Osteoblast (primary cell): ENCODE measurements around the gene PSMB4. TPM values are rescaled to one million over a fixed set of nuclear protein-coding genes. Genes with fewer than 3 reads are reported as not detected.
A peak's percentile ranks its signal among the peaks of the same experiment; 100 is the strongest.
"Not testable (repeated sequence)": the region's sequence is repeated elsewhere in the genome, so short reads cannot be mapped to it uniquely, and the experiment has no call there.

Source experiments
- DNase-seq: peaks from one replicate; pipeline ENCODE4 v3.0.0; 2011; ENCODE audit warnings: low spot score, mixed read lengths; ENCODE audit not compliant: insufficient read length; ENCODE audit errors: missing footprints
- H2AFZ ChIP-seq: 2 replicates; pipeline ENCODE4 v1.6.0; 2011; ENCODE audit warnings: mild to moderate bottlenecking, low read length
- H3K27ac ChIP-seq: 2 replicates; pipeline ENCODE4 v1.5.1; 2011; ENCODE audit warnings: mild to moderate bottlenecking, low read depth, low read length, moderate library complexity
- H3K27me3 ChIP-seq: 2 replicates; pipeline ENCODE4 v1.6.0; 2012; ENCODE audit warnings: mild to moderate bottlenecking, control low read depth, inconsistent platforms, low read length, moderate library complexity; ENCODE audit not compliant: insufficient read depth
- H3K36me3 ChIP-seq: 2 replicates; pipeline ENCODE4 v1.5.1; 2011; ENCODE audit warnings: mild to moderate bottlenecking, low read length, control low read depth, moderate library complexity; ENCODE audit not compliant: insufficient read depth
- H3K4me1 ChIP-seq: 2 replicates; pipeline ENCODE4 v1.5.1; 2011; ENCODE audit warnings: mild to moderate bottlenecking, low read length, control low read depth, moderate library complexity; ENCODE audit not compliant: insufficient read depth
- H3K4me2 ChIP-seq: 2 replicates; pipeline ENCODE4 v1.6.0; 2011; ENCODE audit warnings: mild to moderate bottlenecking, low read length; ENCODE audit not compliant: insufficient read depth
- H3K4me3 ChIP-seq: fragments of 200-600 bp; sonication (generic); 3 replicates; pipeline ENCODE4 v1.5.1; 2012; ENCODE audit warnings: mild to moderate bottlenecking, low read length, inconsistent platforms; ENCODE audit not compliant: insufficient read depth
- H3K79me2 ChIP-seq: 2 replicates; pipeline ENCODE4 v1.6.0; 2012; ENCODE audit warnings: mild to moderate bottlenecking, low read length, control low read depth, inconsistent platforms; ENCODE audit not compliant: insufficient read depth
- H3K9me3 ChIP-seq: 2 replicates; pipeline ENCODE4 v1.5.1; 2011; ENCODE audit warnings: low read depth, low read length, control low read depth
- H4K20me1 ChIP-seq: 2 replicates; pipeline ENCODE4 v1.6.0; 2012; ENCODE audit warnings: mild to moderate bottlenecking, low read length, control low read depth; ENCODE audit not compliant: insufficient read depth
- CTCF ChIP-seq: IDR thresholded peaks from 2 replicates; pipeline ENCODE4 v1.5.1; 2011; ENCODE audit warnings: mild to moderate bottlenecking, low read depth, low read length, moderate library complexity; ENCODE audit errors: extremely low read depth
- total RNA-seq: library from RNA; depleted of rRNA; stranded (reverse); fragments of >200 nt; gene quantifications from 2 replicates; pipeline ENCODE4 v1.2.3, GENCODE V29; 2012

Gene PSMB4
- total RNA-seq, 1 donor, result 362 TPM

DNA sequence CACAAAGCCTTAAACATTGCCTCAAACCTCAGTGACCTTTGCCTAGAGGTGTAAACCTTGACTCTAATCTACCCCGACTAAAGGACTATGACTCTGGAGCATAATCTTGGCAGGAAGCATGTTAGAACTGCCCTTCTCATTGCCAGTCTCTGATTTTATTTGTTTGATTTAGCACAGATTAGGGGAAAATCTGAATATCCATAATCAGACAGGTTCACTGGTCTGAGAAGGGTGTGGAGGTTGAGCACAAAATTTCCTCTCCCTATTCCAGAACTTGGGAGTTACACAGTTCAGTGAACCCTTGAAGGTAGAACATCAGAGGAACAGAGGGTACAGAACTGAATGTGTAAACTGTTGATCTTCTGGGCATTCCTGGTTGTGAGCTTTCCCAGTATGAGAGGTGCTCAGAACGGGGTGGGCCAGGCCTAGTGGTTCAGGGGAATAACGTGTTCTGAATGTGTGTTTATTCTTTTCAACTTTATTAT is 8.3 kb upstream of the PSMB4 start:
- no peak for DNase-seq
- Histone ChIP-seq H3K27ac (no peak overlapping the region), H3K4me2 (no peak overlapping the region), H3K36me3 (no peaks in the 10 kb centered on the region), H3K79me2 (no peaks in the 10 kb centered on the region), H4K20me1 (no peaks in the 10 kb centered on the region), H2AFZ (no peak overlapping the region), H3K4me3 (no peak overlapping the region), H3K27me3 (no peaks in the 10 kb centered on the region), H3K4me1 (no peaks in the 10 kb centered on the region), H3K9me3 (no peaks in the 10 kb centered on the region)
- no peak for TF ChIP-seq CTCF

DNA sequence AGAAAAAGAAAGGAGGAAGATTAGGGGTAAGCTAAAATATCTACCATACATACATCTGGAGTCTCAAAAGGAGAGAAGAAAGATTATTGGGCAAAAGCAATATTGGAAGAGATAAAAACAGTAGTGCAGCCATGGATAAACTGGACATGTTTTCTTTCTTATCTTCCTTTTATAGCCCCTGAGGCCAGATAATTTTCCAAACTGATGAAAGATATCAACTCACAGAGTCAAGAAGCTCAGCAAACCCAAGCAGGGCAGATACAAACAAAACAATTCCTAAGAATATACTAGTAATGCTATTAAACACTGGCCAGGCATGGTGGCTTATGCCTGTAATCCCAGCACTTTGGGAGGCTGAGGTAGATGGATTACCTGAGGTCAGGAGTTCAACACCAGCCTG is 5.8 kb upstream of the PSMB4 start:
- Histone ChIP-seq H3K4me1 (no peaks in the 10 kb centered on the region), H3K4me2 (no peak overlapping the region), H4K20me1 (no peaks in the 10 kb centered on the region), H2AFZ (no peak overlapping the region), H3K4me3 (no peak overlapping the region), H3K27ac (no peak overlapping the region), H3K79me2 (no peaks in the 10 kb centered on the region), H3K9me3 (no peaks in the 10 kb centered on the region), H3K27me3 (no peaks in the 10 kb centered on the region), H3K36me3 (no peaks in the 10 kb centered on the region)
- TF ChIP-seq CTCF, result no peak
- DNase-seq, result no peak

GRCh38 chr1:151396265-151396664 is 3.1 kb upstream of the PSMB4 start:
- Histone ChIP-seq H4K20me1 (peaks cover 12% of the 10 kb centered on the region), H3K4me1 (peaks cover 12% of the 10 kb centered on the region), H3K36me3 (peaks cover 10% of the 10 kb centered on the region), H3K79me2 (peaks cover 20% of the 10 kb centered on the region)
- not testable (repeated sequence) for H3K4me3 ChIP-seq, H3K27ac ChIP-seq, H3K4me2 ChIP-seq, DNase-seq, H3K9me3 ChIP-seq, H3K27me3 ChIP-seq, H2AFZ ChIP-seq

DNA sequence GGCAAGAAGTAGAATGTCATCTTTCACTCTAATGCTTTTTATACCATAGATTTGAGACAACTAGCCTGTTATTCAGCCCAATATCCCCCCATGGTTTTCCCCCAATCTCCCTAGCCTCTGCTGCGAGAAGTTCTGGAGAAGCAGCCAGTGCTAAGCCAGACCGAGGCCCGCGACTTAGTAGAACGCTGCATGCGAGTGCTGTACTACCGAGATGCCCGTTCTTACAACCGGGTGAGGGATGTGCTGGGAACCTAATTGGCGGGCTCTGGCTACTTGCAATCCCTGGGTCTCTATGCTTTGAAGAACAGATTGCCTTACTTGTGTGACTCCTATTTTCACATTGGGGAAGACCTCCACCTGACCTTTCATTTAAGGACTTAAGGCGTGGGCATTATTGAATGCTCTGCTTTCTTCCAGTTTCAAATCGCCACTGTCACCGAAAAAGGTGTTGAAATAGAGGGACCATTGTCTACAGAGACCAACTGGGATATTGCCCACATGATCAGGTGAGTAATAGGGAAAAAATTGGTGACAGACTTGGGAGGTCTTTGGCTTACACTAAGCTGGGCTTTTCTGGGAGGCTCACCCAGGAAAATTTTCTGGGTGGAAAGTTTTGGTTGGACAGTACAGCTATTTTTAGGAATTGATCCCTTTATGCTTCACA is 1.9 kb downstream of the PSMB4 start:
- Histone ChIP-seq H2AFZ (no peak overlapping the region), H3K4me3 (peak overlapping the region; percentile 5), H3K27me3 (no peaks in the 10 kb centered on the region), H4K20me1 (peaks cover 12% of the 10 kb centered on the region), H3K27ac (peak overlapping the region; percentile 89), H3K9me3 (no peaks in the 10 kb centered on the region), H3K36me3 (peaks cover 56% of the 10 kb centered on the region), H3K79me2 (peaks cover 33% of the 10 kb centered on the region), H3K4me1 (peaks cover 19% of the 10 kb centered on the region), H3K4me2 (peak overlapping the region; percentile 92)
- TF ChIP-seq CTCF, result no peak
- DNase-seq, result no peak
